ENCODE results near the gene ZNF441.

The ZNF441 gene

DNA sequence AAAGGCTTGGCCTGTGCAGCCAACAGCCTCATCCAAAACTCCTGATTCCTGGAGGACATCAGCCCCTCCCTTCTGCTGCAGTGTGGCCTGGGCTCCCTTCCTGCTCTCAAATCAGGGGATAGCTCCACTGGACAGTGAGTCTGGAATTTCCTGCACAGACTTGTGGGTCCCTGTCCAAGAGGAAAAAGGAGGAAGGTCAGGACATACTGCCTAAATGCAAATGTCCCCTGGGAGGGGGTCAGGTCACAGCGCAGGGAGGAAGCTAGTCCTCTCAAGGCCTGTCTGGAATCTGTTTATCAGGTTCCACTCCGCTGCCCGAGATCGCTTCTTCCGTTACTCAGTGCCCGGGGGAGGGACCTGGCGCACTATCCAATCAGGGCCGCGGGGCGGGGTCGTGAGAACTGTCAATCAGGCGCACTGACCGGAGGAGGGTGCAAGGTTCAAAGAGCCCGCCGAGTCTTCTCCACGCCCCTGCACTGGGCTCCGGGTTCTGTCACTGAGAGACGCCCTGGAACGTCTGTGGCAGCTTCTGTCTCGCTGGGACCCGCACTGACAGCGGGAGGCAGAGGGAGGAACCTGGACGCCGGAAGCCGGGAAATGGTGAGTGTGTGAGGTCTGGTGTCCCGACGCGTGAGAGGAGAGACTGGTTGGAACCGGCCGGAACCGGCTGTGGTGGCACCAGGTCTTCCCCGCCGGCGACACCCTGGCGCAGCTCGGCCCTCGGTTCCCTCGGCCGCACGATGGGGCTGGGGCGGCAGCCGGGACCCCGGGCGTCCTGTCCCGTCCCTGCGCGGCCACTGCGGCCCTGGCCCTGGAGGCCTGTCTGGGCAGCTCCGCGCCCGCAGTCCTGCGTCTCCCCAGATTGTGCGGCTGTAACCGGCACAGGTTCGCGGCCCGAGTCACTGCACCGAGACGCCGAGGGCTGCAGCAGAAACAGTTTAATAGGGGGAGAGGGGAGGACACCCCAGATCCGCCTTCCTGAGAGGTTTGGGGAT lies at the start of gene ZNF441:
TSS of gene ZNF441 (plus strand) at position 404 of the 995 bp plus-strand sequence. CDS start at position 598, 194 bp downstream.
- peak within 1 kb of the TSS; percentile 90 for H3K27ac ChIP-seq
- TF ChIP-seq, protein P1, sequence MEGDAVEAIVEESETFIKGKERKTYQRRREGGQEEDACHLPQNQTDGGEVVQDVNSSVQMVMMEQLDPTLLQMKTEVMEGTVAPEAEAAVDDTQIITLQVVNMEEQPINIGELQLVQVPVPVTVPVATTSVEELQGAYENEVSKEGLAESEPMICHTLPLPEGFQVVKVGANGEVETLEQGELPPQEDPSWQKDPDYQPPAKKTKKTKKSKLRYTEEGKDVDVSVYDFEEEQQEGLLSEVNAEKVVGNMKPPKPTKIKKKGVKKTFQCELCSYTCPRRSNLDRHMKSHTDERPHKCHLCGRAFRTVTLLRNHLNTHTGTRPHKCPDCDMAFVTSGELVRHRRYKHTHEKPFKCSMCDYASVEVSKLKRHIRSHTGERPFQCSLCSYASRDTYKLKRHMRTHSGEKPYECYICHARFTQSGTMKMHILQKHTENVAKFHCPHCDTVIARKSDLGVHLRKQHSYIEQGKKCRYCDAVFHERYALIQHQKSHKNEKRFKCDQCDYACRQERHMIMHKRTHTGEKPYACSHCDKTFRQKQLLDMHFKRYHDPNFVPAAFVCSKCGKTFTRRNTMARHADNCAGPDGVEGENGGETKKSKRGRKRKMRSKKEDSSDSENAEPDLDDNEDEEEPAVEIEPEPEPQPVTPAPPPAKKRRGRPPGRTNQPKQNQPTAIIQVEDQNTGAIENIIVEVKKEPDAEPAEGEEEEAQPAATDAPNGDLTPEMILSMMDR (conservative IDR thresholded peaks at IDR 0.05): no peak

GRCh38 chr19:11721681-11722080 lies 45.1 kb upstream of the ZNF441 start:
- H3K27ac ChIP-seq: no peak overlapping the region
- TF ChIP-seq, protein P1 (conservative IDR thresholded peaks at IDR 0.05): no peak

DNA sequence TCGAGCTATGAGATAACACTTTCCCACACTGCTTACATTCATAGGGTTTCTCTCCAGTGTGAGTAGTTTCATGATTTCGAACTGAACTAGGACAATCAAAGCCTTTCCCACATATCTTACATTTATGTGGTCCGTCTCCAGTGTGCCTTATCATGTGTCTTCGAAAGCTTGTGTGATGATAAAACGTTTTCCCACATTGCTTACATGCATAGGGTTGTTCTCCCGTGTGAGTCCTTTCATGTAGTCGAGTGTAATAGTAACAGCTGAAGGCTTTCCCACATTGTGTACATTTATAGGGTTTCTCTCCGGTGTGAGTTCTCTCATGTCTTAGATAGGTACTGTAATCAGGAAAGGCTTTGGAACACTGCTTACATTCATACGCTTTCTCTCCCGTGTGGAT lies 44.4 kb upstream of the ZNF441 start:
- TF ChIP-seq, protein P1 (conservative IDR thresholded peaks at IDR 0.05): no peak
- H3K27ac ChIP-seq: no peak overlapping the region

DNA sequence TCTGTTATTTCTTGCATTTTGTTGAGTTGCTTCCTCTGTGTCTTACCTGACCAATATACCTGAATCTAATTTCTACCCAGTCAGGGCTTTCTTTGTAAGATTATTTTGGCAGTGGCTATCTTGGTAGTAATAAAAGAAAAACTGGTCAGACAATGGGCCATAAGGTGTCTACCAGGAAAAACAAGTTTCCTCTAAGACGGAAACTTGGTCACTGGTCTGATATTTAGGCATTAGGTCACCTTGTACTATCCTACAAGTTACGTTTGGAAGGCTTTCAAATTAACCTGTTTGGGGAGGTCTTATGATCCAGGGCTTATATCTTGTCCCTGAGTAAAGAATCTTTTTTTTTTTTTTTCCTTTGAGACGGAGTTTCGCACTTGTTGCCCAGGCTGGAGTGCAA lies 37.2 kb upstream of the ZNF441 start:
- TF ChIP-seq, protein P1 (conservative IDR thresholded peaks at IDR 0.05): no peak

DNA sequence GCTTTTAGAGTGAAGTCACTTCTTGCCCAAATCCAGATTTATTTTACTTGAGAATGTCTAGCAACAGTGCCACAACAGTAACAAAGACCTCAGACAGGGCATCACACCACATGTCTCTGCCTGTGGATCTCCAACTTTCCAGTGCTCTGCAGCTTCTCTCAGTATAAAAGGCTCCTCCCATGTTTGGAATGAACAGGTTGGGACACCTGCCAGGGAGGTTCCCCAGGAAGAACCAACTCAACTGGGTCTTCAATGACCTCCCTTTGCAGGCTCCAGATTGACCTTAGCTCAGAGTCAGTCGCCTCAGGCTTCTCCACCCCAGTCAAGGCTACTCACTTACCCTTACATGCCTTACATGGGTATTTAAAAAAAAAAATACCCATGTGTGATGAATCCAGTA lies 31.4 kb upstream of the ZNF441 start:
- TF ChIP-seq, protein P1 (conservative IDR thresholded peaks at IDR 0.05): no peak
- peak overlapping the region; percentile 95; the same call in 1 of the 2 replicates for H3K27ac ChIP-seq

More for the DNA sequence above, 37.2 kb upstream of the ZNF441 start:
- peak overlapping the region; percentile 95 for H3K27ac ChIP-seq

DNA sequence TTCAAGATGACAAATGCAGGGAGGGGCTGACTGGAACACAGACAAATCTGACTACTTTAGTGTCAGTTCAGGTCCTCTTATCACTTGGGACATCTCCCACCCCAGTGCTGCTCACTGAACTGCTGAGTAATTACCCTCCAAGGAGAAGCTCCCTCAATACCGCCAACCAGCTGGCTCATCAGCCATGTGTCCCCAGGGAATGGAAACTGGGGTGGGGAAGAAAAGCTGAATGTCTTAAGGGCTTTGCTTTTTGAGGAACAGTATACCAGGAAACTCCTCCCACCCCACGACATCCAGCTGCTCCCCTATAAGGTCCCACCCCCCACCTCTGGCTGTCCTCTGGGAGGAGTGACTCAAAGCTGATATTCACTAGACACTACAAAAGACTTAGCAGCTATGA lies 30.1 kb upstream of the ZNF441 start:
- H3K27ac ChIP-seq: peak overlapping the region; percentile 95
- TF ChIP-seq, protein P1 (conservative IDR thresholded peaks at IDR 0.05): no peak

DNA sequence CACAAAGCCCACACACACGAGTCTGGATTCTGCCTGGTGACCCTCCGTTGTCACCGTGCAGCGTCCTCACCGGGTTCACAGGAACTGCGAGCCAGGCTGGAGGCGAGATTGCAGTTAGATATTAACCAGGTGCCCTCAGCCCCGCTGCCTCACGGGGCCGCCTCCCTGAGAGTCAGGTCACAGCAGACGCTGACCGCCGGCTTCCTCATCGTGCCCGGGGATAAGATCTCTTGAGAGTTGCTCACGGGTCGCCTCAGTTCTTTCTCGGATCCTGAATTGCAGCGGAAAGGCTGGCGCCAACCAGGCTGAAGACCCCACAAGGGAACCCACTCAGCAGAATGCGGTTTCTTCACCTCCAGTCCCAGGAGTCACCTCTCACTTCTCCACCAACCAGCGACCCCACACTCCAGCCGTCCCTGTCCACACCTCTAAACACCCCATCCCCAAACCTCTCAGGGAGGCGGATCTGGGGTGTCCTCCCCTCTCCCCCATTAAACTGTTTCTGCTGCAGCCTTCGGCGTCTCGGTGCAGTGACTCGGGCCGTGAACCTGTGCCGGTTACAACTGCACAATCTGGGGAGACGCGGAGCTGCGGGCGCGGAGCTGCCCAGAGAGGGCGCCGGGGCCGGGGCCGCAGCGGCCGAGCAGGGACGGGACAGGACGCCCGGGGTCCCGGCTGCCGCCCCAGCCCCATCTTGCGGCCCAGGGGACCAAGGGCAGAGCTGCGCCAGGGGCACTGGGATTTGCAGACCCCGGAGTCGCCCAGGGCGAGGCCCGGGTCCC lies 28.6 kb upstream of the ZNF441 start:
- TF ChIP-seq, protein P1 (conservative IDR thresholded peaks at IDR 0.05): no peak
- peak overlapping the region; percentile 95 for H3K27ac ChIP-seq

Measured in VCaP (cell line).